ENCODE results near the gene EEFSEC. TPM values are rescaled to one million over a fixed set of nuclear protein-coding genes. Genes with fewer than 3 reads are reported as not detected.

Gene EEFSEC
- total RNA-seq, 1 donor from 2014 or later: 23.4 TPM

DNA sequence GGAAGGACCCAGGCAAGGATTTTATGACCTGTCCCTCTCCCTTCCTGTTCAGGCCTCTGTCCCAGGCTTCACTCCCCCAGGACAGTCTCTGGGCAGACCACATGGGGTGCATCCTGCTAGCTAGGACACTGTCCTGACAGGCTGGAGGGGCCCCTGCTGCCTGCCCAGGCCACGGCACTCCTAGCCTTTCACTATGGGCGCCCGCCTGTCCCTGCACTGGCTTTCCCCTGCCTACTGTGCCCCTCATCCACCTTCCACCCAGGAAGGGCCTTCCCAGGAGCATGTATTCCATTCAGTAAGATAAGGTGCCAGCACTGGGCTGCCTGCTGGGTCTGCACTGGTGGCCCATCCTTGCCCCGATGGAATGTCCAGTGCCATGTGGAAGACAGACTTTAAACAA lies 168.1 kb downstream of the EEFSEC start:
- Mint-ChIP-seq H3K27me3 (ENCODE audit: low read depth) (no peaks in the 10 kb centered on the region), H3K9me3 (no peaks in the 10 kb centered on the region), H3K4me3 (no peak overlapping the region), H3K36me3 (ENCODE audit: low read depth) (no peaks in the 10 kb centered on the region), H3K27ac (ENCODE audit: unreplicated experiment) (no peak overlapping the region), H3K4me1 (peaks cover 19% of the 10 kb centered on the region)
- TF ChIP-seq, protein P1, sequence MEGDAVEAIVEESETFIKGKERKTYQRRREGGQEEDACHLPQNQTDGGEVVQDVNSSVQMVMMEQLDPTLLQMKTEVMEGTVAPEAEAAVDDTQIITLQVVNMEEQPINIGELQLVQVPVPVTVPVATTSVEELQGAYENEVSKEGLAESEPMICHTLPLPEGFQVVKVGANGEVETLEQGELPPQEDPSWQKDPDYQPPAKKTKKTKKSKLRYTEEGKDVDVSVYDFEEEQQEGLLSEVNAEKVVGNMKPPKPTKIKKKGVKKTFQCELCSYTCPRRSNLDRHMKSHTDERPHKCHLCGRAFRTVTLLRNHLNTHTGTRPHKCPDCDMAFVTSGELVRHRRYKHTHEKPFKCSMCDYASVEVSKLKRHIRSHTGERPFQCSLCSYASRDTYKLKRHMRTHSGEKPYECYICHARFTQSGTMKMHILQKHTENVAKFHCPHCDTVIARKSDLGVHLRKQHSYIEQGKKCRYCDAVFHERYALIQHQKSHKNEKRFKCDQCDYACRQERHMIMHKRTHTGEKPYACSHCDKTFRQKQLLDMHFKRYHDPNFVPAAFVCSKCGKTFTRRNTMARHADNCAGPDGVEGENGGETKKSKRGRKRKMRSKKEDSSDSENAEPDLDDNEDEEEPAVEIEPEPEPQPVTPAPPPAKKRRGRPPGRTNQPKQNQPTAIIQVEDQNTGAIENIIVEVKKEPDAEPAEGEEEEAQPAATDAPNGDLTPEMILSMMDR (conservative IDR thresholded peaks at IDR 0.05): no peak
- no peak for DNase-seq (ENCODE audit: low read depth, low spot score)

DNA sequence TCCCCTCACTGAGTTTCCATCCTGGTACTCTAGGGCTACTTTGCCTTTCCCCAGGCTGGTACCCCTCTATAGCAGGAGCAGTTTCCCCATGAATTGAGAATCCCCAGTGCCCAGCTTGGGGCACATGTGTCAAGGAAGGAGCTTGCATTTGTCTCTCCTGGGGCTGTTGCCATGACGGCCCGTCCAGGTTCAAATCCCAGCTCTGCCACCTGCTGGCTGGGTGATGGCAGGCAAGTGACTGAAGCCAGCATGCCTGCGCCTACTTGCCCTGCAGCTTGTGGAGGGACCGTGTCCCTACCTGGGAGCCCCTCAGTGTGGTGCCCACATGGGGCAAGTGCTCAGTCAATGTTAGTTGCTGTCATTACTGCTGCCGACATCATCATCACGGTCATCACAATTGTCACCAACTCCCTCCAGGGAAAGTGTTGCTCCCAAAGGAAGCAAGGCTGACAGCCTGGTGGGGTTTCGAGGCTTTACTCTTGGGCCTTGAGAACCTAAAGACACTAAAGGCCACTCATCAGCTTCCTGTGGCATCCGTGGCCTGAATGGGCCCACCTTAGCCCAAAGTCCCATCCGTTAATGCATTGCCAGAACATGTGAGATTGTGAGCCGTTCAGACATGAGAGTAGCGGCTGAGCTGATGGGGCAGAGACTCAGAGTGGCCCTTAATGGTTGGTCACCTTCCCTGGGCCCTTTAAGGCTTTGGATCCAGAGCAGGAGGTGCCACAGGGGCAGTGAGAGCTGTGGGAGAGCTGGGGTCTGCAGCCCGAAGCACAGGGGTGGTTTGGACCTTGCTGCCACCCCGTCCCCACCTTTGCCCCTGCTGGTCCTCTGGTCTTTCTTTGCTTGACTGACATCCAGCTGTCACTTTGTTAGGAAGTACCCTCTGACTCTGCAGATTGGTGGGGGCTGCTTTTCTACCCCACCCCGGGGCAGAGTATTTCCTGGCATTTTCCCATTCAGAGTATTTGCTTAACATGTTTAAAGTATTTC lies 169.0 kb downstream of the EEFSEC start:
- peak; percentile 37 for DNase-seq (ENCODE audit: low read depth, low spot score)
- TF ChIP-seq, protein P1 (conservative IDR thresholded peaks at IDR 0.05): peak; percentile 62
- no peaks in the 10 kb centered on the region for H3K9me3 Mint-ChIP-seq
- H3K36me3 Mint-ChIP-seq (ENCODE audit: low read depth): no peaks in the 10 kb centered on the region
- peaks cover 10% of the 10 kb centered on the region for H3K4me1 Mint-ChIP-seq
- H3K27ac Mint-ChIP-seq (ENCODE audit: unreplicated experiment): peak overlapping the region; percentile 27
- H3K27me3 Mint-ChIP-seq (ENCODE audit: low read depth): no peaks in the 10 kb centered on the region
- H3K4me3 Mint-ChIP-seq: no peak overlapping the region

DNA sequence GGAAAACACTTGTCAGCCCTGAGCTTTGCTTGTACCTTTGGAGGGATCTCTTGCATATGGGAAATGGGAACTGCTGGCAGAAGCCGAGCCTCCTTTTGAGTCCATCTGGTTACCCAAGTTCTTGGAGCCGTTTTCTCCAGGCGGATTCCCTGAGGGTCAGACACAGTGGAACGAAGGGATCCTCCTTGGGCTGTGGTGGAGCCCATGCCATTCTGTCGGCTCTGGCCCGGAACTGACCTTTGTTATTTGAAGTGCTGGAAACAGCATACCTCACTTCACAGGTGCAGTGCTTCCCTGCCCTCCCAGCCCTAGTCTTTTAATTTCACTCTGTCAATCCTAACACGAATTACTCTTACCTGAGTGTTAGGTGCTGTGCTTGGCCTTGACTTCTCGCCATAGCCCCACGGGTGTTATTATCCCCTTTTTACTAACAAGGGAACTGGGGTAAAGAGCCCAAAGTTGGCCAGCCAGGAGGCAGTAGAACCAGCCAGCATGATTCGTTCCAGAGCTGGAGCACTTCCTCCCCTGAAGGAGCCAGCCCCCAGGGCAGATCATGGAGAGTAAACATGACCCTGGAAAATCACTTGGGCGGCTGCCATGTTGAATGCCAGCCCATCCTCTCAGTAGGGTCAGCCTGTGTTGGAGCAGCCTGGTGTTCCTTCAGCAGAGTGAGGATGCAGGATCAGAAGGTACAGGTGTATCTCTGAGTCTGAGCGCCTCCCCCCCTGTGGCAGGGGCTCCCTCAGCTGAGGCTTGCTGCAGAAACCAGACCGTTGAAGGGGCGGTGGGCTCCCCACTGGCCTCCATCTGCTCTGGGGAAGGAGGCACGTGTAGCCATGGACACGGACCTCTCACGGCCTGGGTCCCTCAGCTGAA lies 170.2 kb downstream of the EEFSEC start:
- TF ChIP-seq, protein P1 (conservative IDR thresholded peaks at IDR 0.05): no peak
- Mint-ChIP-seq H3K27me3 (ENCODE audit: low read depth) (no peaks in the 10 kb centered on the region), H3K9me3 (no peaks in the 10 kb centered on the region), H3K36me3 (ENCODE audit: low read depth) (no peaks in the 10 kb centered on the region), H3K4me1 (peaks cover 2% of the 10 kb centered on the region), H3K4me3 (no peak overlapping the region), H3K27ac (ENCODE audit: unreplicated experiment) (no peak overlapping the region)
- no peak for DNase-seq (ENCODE audit: low read depth, low spot score)

DNA sequence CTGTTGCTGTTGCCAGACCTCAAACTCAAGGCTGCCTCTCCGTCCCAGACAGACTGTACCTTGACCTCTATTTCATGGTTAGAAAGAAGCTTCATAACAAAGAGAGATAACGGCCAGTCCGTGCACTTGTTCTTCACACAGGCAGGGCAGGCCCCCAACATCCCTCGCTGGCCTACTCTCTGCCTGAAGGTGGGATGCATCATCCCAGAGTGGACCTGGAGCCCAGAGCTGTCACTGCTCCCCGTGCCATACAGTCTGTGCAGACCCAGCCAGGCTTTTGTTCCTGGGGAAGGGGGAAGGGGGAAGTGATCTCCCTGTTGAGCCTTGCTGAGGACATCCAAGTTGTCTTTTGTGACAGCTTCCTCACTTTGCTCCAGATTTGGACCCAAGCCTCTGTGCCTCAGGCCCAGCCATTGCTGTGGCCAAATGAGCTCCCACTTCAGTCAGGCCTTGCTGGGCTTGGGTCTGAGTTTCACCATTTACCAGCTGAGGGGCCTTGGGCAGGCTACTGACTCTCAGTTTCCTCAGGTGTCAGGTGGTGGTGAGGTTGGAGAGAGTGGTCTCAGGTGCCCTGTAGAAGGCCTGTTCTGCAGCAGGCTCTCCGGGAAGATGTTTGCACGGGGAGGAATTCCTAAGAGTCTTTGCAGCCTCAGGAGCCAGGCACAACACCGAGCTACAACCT lies 171.8 kb downstream of the EEFSEC start:
- peak overlapping the region; percentile 75 for H3K27ac Mint-ChIP-seq (ENCODE audit: unreplicated experiment)
- no peak for DNase-seq (ENCODE audit: low read depth, low spot score)
- no peaks in the 10 kb centered on the region for H3K4me1 Mint-ChIP-seq
- no peaks in the 10 kb centered on the region for H3K36me3 Mint-ChIP-seq (ENCODE audit: low read depth)
- TF ChIP-seq, protein P1 (conservative IDR thresholded peaks at IDR 0.05): no peak
- no peak overlapping the region for H3K4me3 Mint-ChIP-seq
- no peaks in the 10 kb centered on the region for H3K27me3 Mint-ChIP-seq (ENCODE audit: low read depth)
- no peaks in the 10 kb centered on the region for H3K9me3 Mint-ChIP-seq
